GM21825 (cell line): Measurements from ENCODE around the gene OR6J1.
A peak's percentile ranks its signal among the peaks of the same experiment; 100 is the strongest.
"Not testable (repeated sequence)": the region's sequence is repeated elsewhere in the genome, so short reads cannot be mapped to it uniquely, and the experiment has no call there.

ENCODE experiments used
- ATAC-seq: cut with Tn5 transposase; IDR thresholded peaks from one replicate; pipeline ENCODE4 v1.9.1; 2021; ENCODE audit warnings: mild to moderate bottlenecking, moderate library complexity; ENCODE audit not compliant: unreplicated experiment

The OR6J1 gene

GRCh38 chr14:22644305-22644635 lies at the start of gene OR6J1:
Gene OR6J1, minus strand, starts transcription at chr14:22644352. Its CDS starts 9,541 bp downstream, at chr14:22634811.
- ATAC-seq: no peak

DNA sequence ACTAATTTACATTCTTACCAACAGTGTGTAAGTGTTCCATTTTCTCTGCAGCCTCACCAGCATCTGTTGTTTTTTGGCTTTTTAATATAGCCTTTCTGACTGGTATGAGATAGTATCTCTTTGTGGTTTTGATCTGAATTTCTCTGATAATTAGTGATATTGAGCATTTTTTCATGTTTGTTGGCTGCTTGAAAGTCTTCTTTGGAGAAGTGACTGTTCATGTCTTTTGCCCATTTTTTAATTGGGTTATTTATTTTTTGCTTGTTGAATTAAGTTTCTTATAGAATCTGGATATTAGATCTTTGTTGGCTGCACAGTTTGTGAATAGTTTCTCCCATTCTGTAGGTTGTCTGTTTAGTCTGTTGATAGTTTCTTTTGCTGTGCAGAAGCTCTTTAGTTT lies 48.0 kb upstream of the OR6J1 start:
- no peak for ATAC-seq

DNA sequence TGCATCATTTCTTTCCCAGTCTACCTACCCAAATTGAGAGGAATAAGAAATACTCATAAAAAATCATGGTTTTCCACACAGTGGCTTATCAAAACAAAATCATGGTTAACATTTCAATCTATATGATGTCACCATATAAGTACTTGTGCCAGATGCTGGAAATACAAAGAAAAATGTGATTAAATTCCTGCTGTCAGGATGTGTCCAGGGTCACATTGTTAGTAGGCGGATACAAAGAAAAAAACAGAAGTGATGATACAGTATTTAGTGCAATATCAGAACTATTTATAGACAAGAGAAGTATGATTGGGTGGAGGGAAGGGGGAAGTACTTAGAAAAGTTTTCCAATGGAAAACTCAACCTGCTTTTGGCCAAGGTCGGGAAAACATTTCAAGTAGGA lies 47.0 kb upstream of the OR6J1 start:
- ATAC-seq: no peak

GRCh38 chr14:22689199-22689598 lies 45.0 kb upstream of the OR6J1 start:
- ATAC-seq: no peak

GRCh38 chr14:22687969-22688368 lies 43.8 kb upstream of the OR6J1 start:
- not testable (repeated sequence) for ATAC-seq

DNA sequence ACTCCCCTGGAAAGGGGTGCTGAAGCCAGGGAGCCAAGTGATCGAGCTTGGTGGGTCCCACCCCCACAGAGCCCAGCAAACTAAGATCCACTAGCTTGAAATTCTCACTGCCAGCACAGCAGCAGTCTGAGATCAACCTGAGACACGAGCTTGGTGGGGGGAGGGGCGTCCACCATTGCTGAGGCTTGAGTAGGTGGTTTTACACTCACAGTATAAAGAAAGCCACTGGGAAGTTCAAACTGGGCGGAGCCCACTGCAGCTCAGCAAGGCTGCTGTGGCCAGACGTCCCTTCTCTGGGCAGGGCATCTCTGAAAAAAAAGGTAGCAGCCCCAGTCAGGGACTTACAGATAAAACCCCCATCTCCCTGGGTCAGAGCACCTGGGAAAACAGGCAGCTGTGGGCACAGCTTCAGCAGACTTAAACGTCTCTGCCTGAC lies 42.0 kb upstream of the OR6J1 start:
- not testable (repeated sequence) for ATAC-seq

DNA sequence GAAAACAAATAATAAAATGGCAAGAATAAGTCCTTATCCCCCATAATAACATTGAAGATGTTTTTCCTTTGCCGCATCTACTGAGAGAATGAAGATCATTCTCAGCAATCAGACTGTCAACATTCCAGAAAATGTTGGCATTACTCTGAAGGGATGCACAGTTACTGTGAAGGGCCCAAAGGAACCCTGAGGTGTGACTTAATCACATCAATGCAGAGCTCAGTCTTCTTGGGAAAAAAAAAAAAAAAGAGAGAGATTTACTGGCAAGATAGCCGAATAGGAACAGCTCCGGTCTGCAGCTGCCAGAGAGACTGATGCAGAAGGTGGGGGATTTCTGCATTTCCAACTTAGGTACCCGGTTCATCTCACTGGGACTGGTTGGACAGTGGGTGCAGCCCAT lies 41.3 kb upstream of the OR6J1 start:
- ATAC-seq: no peak

GRCh38 chr14:22683428-22683827 lies 39.3 kb upstream of the OR6J1 start:
- ATAC-seq: not testable (repeated sequence)

- no peak for ATAC-seq
Measured at GRCh38 chr14:22678221-22678620, 34.1 kb upstream of the OR6J1 start.

- not testable (repeated sequence) for ATAC-seq
Measured at GRCh38 chr14:22677551-22677950, 33.4 kb upstream of the OR6J1 start.

GRCh38 chr14:22671622-22672021 lies 27.5 kb upstream of the OR6J1 start:
- no peak for ATAC-seq

- no peak for ATAC-seq
Measured at GRCh38 chr14:22668863-22669262, 24.7 kb upstream of the OR6J1 start.

DNA sequence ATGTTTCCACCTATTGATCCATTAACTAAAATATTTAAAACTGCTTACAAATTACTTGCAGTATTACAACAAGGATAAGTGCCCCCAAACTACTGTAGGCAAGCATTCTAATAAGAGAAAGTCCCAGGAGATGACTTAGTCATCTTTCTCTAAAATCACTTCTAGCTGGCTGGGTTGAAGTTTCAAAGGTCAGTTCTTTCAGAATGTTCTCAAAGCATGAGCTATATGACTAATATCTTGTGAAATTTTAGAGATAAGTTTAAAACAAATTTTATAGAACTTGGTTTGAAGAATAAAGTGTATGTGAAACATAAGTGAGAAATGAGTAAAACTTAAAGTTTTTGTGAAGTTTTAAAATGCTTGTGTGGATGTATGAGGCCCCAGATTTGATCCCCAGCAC lies 24.3 kb upstream of the OR6J1 start:
- ATAC-seq: no peak

GRCh38 chr14:22667881-22668280 lies 23.7 kb upstream of the OR6J1 start:
- no peak for ATAC-seq

DNA sequence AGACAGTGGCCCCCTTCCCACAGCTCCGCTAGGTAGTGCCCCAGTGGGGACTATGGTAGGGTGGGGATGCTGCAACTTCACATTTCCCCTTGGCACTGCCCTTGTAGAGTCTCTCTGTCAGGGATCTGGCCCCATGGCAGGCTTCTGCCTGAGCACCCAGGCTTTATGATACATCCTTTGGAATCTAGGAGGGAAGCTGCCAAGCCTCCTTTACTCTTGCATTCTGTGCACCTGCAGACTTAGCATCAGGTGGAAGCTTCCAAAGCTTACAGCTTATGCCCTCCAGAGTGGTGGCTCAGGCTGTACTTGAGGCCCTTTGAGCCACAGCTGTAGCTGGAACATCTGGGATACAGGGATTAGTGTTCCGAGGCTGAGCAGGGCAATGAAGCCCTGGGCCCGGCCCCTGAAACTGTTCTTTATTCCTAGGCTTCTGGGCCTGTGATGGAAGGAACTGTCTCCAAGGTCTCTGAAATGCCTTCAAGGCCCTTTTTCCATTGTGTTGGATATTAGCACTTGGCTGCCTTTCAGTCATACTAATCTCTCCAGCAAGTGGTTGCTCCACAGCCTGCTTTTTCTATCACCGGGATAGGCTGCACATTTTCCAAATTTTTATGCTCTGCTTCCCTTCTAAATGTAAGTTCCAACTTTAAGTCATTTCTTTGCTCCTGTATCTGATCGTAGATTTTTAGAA lies 22.2 kb upstream of the OR6J1 start:
- no peak for ATAC-seq

DNA sequence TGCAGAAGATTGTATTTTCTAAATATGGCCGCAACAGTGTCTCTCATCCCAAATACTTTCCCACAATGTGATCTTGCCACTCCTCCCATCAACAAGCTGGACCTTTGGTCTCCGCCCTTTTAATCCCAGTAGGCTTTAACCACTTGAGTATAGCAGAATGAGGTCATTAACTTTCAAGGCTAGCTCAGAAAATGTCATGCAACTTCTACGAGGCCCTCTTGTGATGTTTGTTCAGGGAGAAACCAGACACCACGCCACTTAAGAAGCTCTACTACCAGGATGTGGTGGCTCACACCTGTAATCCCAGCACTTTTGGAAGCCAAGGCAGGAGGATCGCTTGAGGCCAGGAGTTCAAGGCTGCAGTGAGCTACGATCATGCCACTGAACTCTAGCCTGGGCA lies 20.1 kb upstream of the OR6J1 start:
- no peak for ATAC-seq

GRCh38 chr14:22660654-22661053 lies 16.5 kb upstream of the OR6J1 start:
- no peak for ATAC-seq

DNA sequence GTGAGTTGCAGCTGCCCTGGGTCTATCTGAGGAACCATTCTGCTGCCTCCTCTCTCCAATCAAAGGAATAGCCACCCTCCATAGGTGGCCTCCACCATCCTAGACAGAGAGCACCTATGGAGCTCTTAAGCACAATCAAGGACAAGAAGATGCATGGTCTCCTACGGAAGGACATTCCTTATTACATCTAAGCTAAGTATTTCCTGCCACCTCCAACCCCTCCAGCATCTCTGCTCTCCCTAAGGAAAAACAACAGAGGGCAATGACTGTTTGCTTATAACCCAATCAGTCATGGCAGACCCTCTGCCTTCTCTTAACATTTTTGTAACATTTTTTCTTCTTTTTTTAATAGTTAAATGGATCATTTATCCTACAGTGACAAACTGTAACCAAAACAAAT lies 14.8 kb upstream of the OR6J1 start:
- no peak for ATAC-seq

DNA sequence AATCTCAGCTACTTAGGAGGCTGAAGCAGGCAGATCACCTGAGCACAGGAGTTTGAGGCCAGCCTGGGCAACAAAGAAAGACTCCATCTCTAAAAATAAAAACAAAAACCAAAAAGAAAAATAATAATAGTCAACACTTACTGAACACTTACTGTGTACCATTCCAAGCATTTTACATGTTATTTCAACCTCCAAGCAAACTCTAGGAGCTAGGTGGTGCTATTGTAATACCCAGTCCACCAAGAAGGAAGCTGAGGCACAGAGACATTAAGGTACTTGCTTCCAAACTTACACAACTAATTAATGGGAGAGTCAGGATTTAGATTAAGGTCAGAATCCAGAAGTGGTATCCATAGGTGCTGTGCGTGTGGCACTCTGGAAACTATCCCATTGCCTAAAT lies 13.7 kb upstream of the OR6J1 start:
- no peak for ATAC-seq

DNA sequence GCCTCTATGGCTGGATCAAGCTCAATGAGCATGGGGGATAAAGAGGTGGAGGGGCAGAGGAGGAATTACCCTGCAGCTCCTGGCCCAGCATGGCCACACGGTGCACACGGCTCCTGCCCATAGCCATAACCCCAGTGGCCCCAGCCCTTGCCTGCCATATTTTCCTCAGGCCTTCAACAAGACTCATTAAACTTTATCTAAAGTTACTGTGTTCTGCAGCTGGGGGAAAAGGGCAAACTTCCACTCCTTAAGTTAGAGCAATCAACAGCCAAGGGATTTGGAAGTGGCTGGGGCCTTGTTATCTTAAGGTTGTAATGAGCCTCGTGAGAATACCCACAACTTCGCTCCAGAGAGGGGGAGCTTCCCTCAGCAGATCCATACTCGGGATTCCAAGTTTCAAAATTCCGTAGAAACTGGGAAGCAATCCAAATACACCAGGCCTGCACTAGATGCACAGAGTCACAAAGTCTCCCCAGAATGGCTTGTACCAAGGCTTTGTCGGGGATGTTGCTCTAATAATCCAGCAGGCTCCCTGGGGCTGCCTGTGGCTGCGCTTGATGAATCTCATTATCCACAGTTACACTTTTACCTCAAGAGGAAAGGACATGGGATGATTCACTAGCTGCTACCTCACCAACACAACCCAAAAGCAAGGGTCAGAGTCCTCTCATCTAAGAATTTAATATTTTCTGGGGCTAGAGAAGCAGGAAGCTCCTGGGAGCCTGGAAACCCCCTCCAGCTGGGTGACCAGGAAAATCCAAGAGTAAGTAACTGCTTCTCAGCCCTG lies 13.0 kb upstream of the OR6J1 start:
- no peak for ATAC-seq

- ATAC-seq: no peak
Measured at GRCh38 chr14:22656226-22656625, 12.1 kb upstream of the OR6J1 start.

- ATAC-seq: peak; percentile 63
Measured at GRCh38 chr14:22653012-22653621, 9.0 kb upstream of the OR6J1 start.
